Measurements from ENCODE around the gene NSFL1C. TPM values are rescaled to one million over a fixed set of nuclear protein-coding genes. Genes with fewer than 3 reads are reported as not detected.

Gene NSFL1C
- total RNA-seq, 6 experiments from 2014 or later = 40.8 to 53.5 (median 43.4) TPM

- Histone ChIP-seq H3K4me3 (no peak overlapping the region), H3K9me3 (no peaks in the 10 kb centered on the region), H3K27me3 (no peaks in the 10 kb centered on the region), H3K4me1 (peaks cover 0 to 5% (median 3%) of the 10 kb centered on the region in 4 donors), H3K36me3 (no peaks in the 10 kb centered on the region), H3K27ac (no peak overlapping the region)
- DNase-seq (no peak), ATAC-seq (no peak)
- 99% methylated on average over 6 of the region's 8 CpGs for WGBS (ENCODE audit: insufficient coverage, low coverage, low lambda C conversion rate, missing lambda C conversion rate)
- intact Hi-C loops (cut with DNase I) = no loop called here
- no peak for TF ChIP-seq POLR2A (IDR thresholded peaks at IDR 0.05)
- TF ChIP-seq, protein P1, sequence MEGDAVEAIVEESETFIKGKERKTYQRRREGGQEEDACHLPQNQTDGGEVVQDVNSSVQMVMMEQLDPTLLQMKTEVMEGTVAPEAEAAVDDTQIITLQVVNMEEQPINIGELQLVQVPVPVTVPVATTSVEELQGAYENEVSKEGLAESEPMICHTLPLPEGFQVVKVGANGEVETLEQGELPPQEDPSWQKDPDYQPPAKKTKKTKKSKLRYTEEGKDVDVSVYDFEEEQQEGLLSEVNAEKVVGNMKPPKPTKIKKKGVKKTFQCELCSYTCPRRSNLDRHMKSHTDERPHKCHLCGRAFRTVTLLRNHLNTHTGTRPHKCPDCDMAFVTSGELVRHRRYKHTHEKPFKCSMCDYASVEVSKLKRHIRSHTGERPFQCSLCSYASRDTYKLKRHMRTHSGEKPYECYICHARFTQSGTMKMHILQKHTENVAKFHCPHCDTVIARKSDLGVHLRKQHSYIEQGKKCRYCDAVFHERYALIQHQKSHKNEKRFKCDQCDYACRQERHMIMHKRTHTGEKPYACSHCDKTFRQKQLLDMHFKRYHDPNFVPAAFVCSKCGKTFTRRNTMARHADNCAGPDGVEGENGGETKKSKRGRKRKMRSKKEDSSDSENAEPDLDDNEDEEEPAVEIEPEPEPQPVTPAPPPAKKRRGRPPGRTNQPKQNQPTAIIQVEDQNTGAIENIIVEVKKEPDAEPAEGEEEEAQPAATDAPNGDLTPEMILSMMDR (IDR thresholded peaks at IDR 0.05) = no peak
Observed at GRCh38 chr20:1474325-1474724, 7.7 kb upstream of the NSFL1C start.

GRCh38 chr20:1473246-1474220, 6.9 kb upstream of the NSFL1C start:
- no peaks in the 10 kb centered on the region for H3K9me3 ChIP-seq
- intact Hi-C loops (cut with DNase I) = no loop called here
- ATAC-seq (no peak), DNase-seq (no peak)
- no peaks in the 10 kb centered on the region for H3K27me3 ChIP-seq
- TF ChIP-seq POLR2A (IDR thresholded peaks at IDR 0.05) = no peak
- TF ChIP-seq, protein P1 (IDR thresholded peaks at IDR 0.05) = no peak
- no peak overlapping the region for H3K27ac ChIP-seq
- no peak overlapping the region for H3K4me3 ChIP-seq
- 74% methylated on average over 10 of the region's 13 CpGs for WGBS (ENCODE audit: insufficient coverage, low coverage, low lambda C conversion rate, missing lambda C conversion rate)
- peaks cover 0 to 5% (median 3%) of the 10 kb centered on the region in 4 donors for H3K4me1 ChIP-seq
- no peaks in the 10 kb centered on the region for H3K36me3 ChIP-seq

DNA sequence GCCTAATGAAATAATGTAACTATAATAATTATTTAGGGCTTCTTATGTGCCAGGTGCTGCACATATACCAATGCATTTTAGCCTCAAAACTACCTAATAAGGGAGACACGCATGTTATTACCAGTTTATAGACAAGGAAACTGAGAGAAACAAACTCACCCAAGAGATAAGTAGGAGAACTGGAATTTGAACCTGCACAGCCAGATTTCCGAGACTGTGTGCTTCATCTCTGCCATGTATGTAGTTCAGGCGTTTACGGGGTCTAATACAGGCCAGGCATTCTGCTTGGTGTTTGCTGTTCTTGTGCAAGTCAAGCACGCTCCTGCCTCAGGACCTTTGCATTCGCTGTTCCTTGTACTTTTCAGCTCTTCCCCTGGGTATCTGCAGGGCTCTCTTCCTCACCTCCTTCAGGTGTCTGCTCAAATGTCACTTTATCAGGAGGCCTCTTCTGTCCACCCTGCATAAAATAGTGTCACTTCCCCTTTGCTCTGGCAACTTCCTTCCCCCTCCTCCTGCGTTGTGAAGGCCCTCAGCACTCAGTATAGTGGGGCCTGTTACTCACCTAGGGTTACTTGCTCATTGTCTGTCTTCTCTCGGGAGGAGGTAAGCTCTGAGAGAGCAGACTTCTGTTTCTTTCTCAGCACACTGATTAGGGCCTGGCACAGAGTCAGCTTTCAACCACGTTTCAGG, 6.1 kb upstream of the NSFL1C start:
- WGBS (ENCODE audit: insufficient coverage, low coverage, low lambda C conversion rate, missing lambda C conversion rate) = 63% methylated on average over 9 of the region's 9 CpGs
- H3K4me1 ChIP-seq = peaks cover 0 to 5% (median 3%) of the 10 kb centered on the region in 4 donors
- intact Hi-C loops (cut with DNase I) = no loop called here
- no peaks in the 10 kb centered on the region for H3K36me3 ChIP-seq
- H3K27me3 ChIP-seq = no peaks in the 10 kb centered on the region
- TF ChIP-seq POLR2A (IDR thresholded peaks at IDR 0.05) = no peak
- TF ChIP-seq, protein P1 (IDR thresholded peaks at IDR 0.05) = no peak
- DNase-seq (no peak), ATAC-seq (peak in 1 of 4 donors; percentile 17)
- no peak overlapping the region for H3K27ac ChIP-seq
- no peaks in the 10 kb centered on the region for H3K9me3 ChIP-seq
- no peak overlapping the region for H3K4me3 ChIP-seq

GRCh38 chr20:1471242-1471641, 4.6 kb upstream of the NSFL1C start:
- Histone ChIP-seq H3K4me3 (no peak overlapping the region), H3K27ac (no peak overlapping the region), H3K4me1 (peaks cover 0 to 9% (median 5%) of the 10 kb centered on the region in 4 donors), H3K9me3 (no peaks in the 10 kb centered on the region), H3K36me3 (no peaks in the 10 kb centered on the region), H3K27me3 (no peaks in the 10 kb centered on the region)
- TF ChIP-seq, protein P1 (IDR thresholded peaks at IDR 0.05) = no peak
- TF ChIP-seq POLR2A (IDR thresholded peaks at IDR 0.05) = no peak
- intact Hi-C loops (cut with DNase I) = no loop called here
- no peak for DNase-seq
- no peak for ATAC-seq
- no CpG with 5 or more reads among the region's 2 CpGs for WGBS (ENCODE audit: insufficient coverage, low coverage, low lambda C conversion rate, missing lambda C conversion rate)
